ENCODE results near the gene CARMIL1.

DNA sequence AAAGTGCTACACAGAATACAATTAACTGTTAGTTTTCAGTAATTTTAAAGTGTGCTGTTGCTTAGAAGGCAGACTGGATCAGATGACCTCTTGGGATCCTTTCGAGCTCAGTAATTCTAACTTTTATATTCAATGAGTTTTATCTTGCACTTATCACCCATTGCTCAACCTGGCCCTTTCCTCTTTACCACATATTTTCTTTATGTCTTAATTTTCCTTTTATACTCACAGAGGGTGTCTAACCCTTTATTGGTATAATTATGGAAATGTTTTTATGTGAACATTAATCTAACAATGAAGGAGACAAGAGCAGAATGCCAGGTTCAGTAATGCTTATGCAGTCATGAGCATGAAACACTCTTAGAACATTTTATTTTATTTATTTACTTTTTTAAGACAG is 39.7 kb upstream of the CARMIL1 start:
- no peak for TF ChIP-seq GABPA (IDR thresholded peaks at IDR 0.05; ENCODE audit: borderline replicate concordance, insufficient read depth, low read length)
- no peak for TF ChIP-seq GTF2F1 (IDR thresholded peaks at IDR 0.05; ENCODE audit: borderline replicate concordance, low read depth, low read length)
- TF ChIP-seq CHD2 (IDR thresholded peaks at IDR 0.05; ENCODE audit: low read length): no peak
- TF ChIP-seq KDM5A (IDR thresholded peaks at IDR 0.05; ENCODE audit: low read length): no peak
- TF ChIP-seq EZH2 (IDR thresholded peaks at IDR 0.05; ENCODE audit: low read depth, low read length, severe bottlenecking): no peak
- TF ChIP-seq RFX5 (IDR thresholded peaks at IDR 0.05; ENCODE audit: borderline replicate concordance, low read depth, low read length): no peak
- no peak for TF ChIP-seq JUN (IDR thresholded peaks at IDR 0.05; ENCODE audit: low read depth, low read length)
- TF ChIP-seq, protein P1, sequence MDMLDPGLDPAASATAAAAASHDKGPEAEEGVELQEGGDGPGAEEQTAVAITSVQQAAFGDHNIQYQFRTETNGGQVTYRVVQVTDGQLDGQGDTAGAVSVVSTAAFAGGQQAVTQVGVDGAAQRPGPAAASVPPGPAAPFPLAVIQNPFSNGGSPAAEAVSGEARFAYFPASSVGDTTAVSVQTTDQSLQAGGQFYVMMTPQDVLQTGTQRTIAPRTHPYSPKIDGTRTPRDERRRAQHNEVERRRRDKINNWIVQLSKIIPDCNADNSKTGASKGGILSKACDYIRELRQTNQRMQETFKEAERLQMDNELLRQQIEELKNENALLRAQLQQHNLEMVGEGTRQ (IDR thresholded peaks at IDR 0.05; ENCODE audit: low read length): no peak
- TF ChIP-seq EP300 (IDR thresholded peaks at IDR 0.05; ENCODE audit: borderline replicate concordance in 1 of 2, low read depth in 2 of 2, low read length in 2 of 2): no peak
- TF ChIP-seq, protein P2, sequence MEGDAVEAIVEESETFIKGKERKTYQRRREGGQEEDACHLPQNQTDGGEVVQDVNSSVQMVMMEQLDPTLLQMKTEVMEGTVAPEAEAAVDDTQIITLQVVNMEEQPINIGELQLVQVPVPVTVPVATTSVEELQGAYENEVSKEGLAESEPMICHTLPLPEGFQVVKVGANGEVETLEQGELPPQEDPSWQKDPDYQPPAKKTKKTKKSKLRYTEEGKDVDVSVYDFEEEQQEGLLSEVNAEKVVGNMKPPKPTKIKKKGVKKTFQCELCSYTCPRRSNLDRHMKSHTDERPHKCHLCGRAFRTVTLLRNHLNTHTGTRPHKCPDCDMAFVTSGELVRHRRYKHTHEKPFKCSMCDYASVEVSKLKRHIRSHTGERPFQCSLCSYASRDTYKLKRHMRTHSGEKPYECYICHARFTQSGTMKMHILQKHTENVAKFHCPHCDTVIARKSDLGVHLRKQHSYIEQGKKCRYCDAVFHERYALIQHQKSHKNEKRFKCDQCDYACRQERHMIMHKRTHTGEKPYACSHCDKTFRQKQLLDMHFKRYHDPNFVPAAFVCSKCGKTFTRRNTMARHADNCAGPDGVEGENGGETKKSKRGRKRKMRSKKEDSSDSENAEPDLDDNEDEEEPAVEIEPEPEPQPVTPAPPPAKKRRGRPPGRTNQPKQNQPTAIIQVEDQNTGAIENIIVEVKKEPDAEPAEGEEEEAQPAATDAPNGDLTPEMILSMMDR (IDR thresholded peaks at IDR 0.05; ENCODE audit: control extremely low read depth in 1 of 3, insufficient read depth in 1 of 3, low read depth in 1 of 3, low read length in 3 of 3): no peak
- no peak for TF ChIP-seq POLR2A (IDR thresholded peaks at IDR 0.05; ENCODE audit: control extremely low read depth in 1 of 2, low read depth in 2 of 2, low read length in 2 of 2)

Measured in H1 (cell line).